Measurements from ENCODE around the gene PCSK2. TPM values are rescaled to one million over a fixed set of nuclear protein-coding genes. Genes with fewer than 3 reads are reported as not detected.

Gene PCSK2
- polyA plus RNA-seq, 1 donor from 2014 or later: 27.9 TPM

DNA sequence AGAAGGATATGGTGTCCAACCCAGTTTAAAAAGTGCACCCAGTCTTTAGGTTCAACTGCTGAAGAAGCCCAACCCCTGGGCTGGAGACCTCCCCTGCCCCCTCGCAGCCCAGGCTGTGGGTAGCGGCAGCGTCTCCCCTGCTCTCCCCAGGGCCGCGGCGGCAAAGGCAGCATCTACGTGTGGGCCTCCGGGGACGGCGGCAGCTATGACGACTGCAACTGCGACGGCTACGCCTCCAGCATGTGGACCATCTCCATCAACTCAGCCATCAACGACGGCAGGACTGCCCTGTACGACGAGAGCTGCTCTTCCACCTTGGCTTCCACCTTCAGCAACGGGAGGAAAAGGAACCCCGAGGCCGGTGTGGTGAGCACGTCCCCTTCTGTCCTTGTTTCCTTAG lies 226.8 kb downstream of the PCSK2 start:
- no peaks in the 10 kb centered on the region for H3K27me3 ChIP-seq (ENCODE audit: insufficient read depth, low read depth, low read length)
- H3K4me2 ChIP-seq (ENCODE audit: low read length): no peak overlapping the region
- no peaks in the 10 kb centered on the region for H4K20me1 ChIP-seq (ENCODE audit: insufficient read depth)
- H3K4me3 ChIP-seq (ENCODE audit: low read length): no peak overlapping the region
- TF ChIP-seq, protein P1, sequence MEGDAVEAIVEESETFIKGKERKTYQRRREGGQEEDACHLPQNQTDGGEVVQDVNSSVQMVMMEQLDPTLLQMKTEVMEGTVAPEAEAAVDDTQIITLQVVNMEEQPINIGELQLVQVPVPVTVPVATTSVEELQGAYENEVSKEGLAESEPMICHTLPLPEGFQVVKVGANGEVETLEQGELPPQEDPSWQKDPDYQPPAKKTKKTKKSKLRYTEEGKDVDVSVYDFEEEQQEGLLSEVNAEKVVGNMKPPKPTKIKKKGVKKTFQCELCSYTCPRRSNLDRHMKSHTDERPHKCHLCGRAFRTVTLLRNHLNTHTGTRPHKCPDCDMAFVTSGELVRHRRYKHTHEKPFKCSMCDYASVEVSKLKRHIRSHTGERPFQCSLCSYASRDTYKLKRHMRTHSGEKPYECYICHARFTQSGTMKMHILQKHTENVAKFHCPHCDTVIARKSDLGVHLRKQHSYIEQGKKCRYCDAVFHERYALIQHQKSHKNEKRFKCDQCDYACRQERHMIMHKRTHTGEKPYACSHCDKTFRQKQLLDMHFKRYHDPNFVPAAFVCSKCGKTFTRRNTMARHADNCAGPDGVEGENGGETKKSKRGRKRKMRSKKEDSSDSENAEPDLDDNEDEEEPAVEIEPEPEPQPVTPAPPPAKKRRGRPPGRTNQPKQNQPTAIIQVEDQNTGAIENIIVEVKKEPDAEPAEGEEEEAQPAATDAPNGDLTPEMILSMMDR (IDR thresholded peaks at IDR 0.05; ENCODE audit: poor library complexity, severe bottlenecking): no peak
- TF ChIP-seq SMC3 (conservative IDR thresholded peaks at IDR 0.05; ENCODE audit: poor library complexity) (no peak), EP300 (conservative IDR thresholded peaks at IDR 0.05; ENCODE audit: poor library complexity, severe bottlenecking) (no peak), TAF1 (IDR thresholded peaks at IDR 0.05; ENCODE audit: low read depth) (no peak), MXI1 (conservative IDR thresholded peaks at IDR 0.05; ENCODE audit: poor library complexity, severe bottlenecking) (no peak), EZH2 (IDR thresholded peaks at IDR 0.05; ENCODE audit: borderline replicate concordance, insufficient read depth, low read length, poor library complexity, severe bottlenecking) (no peak), RAD21 (conservative IDR thresholded peaks at IDR 0.05) (no peak), POLR2AphosphoS5 (IDR thresholded peaks at IDR 0.05) (no peak)
- TF ChIP-seq, protein P2, sequence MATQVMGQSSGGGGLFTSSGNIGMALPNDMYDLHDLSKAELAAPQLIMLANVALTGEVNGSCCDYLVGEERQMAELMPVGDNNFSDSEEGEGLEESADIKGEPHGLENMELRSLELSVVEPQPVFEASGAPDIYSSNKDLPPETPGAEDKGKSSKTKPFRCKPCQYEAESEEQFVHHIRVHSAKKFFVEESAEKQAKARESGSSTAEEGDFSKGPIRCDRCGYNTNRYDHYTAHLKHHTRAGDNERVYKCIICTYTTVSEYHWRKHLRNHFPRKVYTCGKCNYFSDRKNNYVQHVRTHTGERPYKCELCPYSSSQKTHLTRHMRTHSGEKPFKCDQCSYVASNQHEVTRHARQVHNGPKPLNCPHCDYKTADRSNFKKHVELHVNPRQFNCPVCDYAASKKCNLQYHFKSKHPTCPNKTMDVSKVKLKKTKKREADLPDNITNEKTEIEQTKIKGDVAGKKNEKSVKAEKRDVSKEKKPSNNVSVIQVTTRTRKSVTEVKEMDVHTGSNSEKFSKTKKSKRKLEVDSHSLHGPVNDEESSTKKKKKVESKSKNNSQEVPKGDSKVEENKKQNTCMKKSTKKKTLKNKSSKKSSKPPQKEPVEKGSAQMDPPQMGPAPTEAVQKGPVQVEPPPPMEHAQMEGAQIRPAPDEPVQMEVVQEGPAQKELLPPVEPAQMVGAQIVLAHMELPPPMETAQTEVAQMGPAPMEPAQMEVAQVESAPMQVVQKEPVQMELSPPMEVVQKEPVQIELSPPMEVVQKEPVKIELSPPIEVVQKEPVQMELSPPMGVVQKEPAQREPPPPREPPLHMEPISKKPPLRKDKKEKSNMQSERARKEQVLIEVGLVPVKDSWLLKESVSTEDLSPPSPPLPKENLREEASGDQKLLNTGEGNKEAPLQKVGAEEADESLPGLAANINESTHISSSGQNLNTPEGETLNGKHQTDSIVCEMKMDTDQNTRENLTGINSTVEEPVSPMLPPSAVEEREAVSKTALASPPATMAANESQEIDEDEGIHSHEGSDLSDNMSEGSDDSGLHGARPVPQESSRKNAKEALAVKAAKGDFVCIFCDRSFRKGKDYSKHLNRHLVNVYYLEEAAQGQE (IDR thresholded peaks at IDR 0.05; ENCODE audit: borderline replicate concordance): no peak
- no peak overlapping the region for H2AFZ ChIP-seq (ENCODE audit: low read depth, low read length)
- H3K9me3 ChIP-seq (ENCODE audit: low read length): no peaks in the 10 kb centered on the region
- no peak overlapping the region for H3K9ac ChIP-seq (ENCODE audit: low read length)
- H3F3A ChIP-seq (ENCODE audit: insufficient read depth, low read length, poor library complexity, severe bottlenecking): no peaks in the 10 kb centered on the region
- H3K79me2 ChIP-seq (replicated peaks; ENCODE audit: insufficient read depth, low read length): no peaks in the 10 kb centered on the region
- no peak overlapping the region for H3K27ac ChIP-seq (ENCODE audit: low read length)
- H3K9me2 ChIP-seq (ENCODE audit: insufficient read depth, low read length): no peaks in the 10 kb centered on the region
- H3K36me3 ChIP-seq (ENCODE audit: insufficient read depth, low read length): peaks cover 6% of the 10 kb centered on the region

DNA sequence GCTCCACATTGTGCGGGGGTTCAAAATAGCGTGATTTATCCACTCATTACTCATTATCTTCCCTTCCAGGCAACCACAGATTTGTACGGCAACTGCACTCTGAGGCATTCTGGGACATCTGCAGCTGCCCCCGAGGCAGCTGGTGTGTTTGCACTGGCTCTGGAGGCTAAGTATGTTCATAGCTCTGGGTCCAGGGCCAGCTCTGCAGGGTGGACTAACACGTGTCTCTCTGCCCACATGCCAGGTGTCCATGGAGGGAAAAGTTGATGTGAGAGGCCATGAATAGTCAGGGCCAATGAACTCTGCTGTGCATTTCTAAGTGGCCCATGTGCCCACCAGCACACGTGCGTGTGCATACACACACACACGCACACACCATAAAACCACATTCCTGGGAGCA lies 229.4 kb downstream of the PCSK2 start:
- Histone ChIP-seq H3K4me3 (ENCODE audit: low read length) (peak overlapping the region; percentile 51), H3K9me2 (ENCODE audit: insufficient read depth, low read length) (no peaks in the 10 kb centered on the region), H3K9me3 (ENCODE audit: low read length) (no peaks in the 10 kb centered on the region), H3K79me2 (replicated peaks; ENCODE audit: insufficient read depth, low read length) (no peaks in the 10 kb centered on the region), H3K27me3 (ENCODE audit: insufficient read depth, low read depth, low read length) (no peaks in the 10 kb centered on the region), H3K36me3 (ENCODE audit: insufficient read depth, low read length) (peaks cover 6% of the 10 kb centered on the region), H3F3A (ENCODE audit: insufficient read depth, low read length, poor library complexity, severe bottlenecking) (no peaks in the 10 kb centered on the region), H3K9ac (ENCODE audit: low read length) (no peak overlapping the region), H2AFZ (ENCODE audit: low read depth, low read length) (no peak overlapping the region), H3K27ac (ENCODE audit: low read length) (peak overlapping the region; percentile 72), H3K4me2 (ENCODE audit: low read length) (no peak overlapping the region), H4K20me1 (ENCODE audit: insufficient read depth) (no peaks in the 10 kb centered on the region)
- TF ChIP-seq EZH2 (IDR thresholded peaks at IDR 0.05; ENCODE audit: borderline replicate concordance, insufficient read depth, low read length, poor library complexity, severe bottlenecking) (no peak), TAF1 (IDR thresholded peaks at IDR 0.05; ENCODE audit: low read depth) (no peak), POLR2AphosphoS5 (IDR thresholded peaks at IDR 0.05) (no peak), EP300 (conservative IDR thresholded peaks at IDR 0.05; ENCODE audit: poor library complexity, severe bottlenecking) (no peak)
- TF ChIP-seq, protein P2 (IDR thresholded peaks at IDR 0.05; ENCODE audit: borderline replicate concordance): no peak
